SU-DHL-6 (cell line): ENCODE results near the gene TMEM178B.
"Not testable (repeated sequence)": the region's sequence is repeated elsewhere in the genome, so short reads cannot be mapped to it uniquely, and the experiment has no call there.

Source experiments
- H2AFZ ChIP-seq: fragments of 200-600 bp; sonication (generic); 2 replicates; pipeline ENCODE4 v1.6.1; 2014; ENCODE audit warnings: low read depth, mild to moderate bottlenecking, moderate library complexity, mixed read lengths, antibody characterized with exemption, low read length; ENCODE audit not compliant: severe bottlenecking
- H3F3A ChIP-seq: fragments of 200-600 bp; shearing (Covaris generic); 2 replicates; pipeline ENCODE4 v1.6.0; 2016; ENCODE audit warnings: antibody characterized with exemption, mild to moderate bottlenecking; ENCODE audit not compliant: insufficient read depth
- H3K27ac ChIP-seq: fragments of 200-600 bp; sonication (generic); 2 replicates; pipeline ENCODE4 v1.5.1; 2016; ENCODE audit warnings: low read depth, mild to moderate bottlenecking, low read length, moderate library complexity, mixed read lengths
- H3K27me3 ChIP-seq: fragments of 200-600 bp; sonication (generic), shearing (Covaris generic); 2 replicates; pipeline ENCODE4 v1.6.0; 2014; ENCODE audit warnings: mild to moderate bottlenecking, low read length
- H3K36me3 ChIP-seq: fragments of 200-600 bp; sonication (generic); 2 replicates; pipeline ENCODE4 v1.6.1; 2014; ENCODE audit warnings: mild to moderate bottlenecking, low read length, mixed read lengths
- H3K4me2 ChIP-seq: fragments of 300-600, 200-600 bp; shearing (Covaris generic), sonication (generic); 2 replicates; pipeline ENCODE4 v1.6.0; 2014; ENCODE audit warnings: low read length, low read depth, mild to moderate bottlenecking; ENCODE audit not compliant: poor library complexity, severe bottlenecking
- H3K4me3 ChIP-seq: fragments of 200-600 bp; sonication (generic); 2 replicates; pipeline ENCODE4 v1.5.1; 2014; ENCODE audit warnings: antibody characterized with exemption, low read length, mild to moderate bottlenecking, mixed read lengths; ENCODE audit not compliant: insufficient read depth, poor library complexity, severe bottlenecking
- H3K79me2 ChIP-seq: fragments of 200-600 bp; sonication (generic); 2 replicates; pipeline ENCODE4 v1.6.1; 2014; ENCODE audit warnings: mild to moderate bottlenecking, low read length, moderate library complexity; ENCODE audit not compliant: insufficient read depth
- H3K9ac ChIP-seq: fragments of 200-600 bp; sonication (generic); 2 replicates; pipeline ENCODE4 v1.7.0; 2014; ENCODE audit warnings: mild to moderate bottlenecking, low read length
- H3K9me2 ChIP-seq: fragments of 200-600 bp; sonication (generic); replicated peaks from 2 replicates; pipeline ENCODE4 v1.6.1; 2014; ENCODE audit warnings: low read length; ENCODE audit not compliant: insufficient read depth
- H3K9me3 ChIP-seq: fragments of 200-600 bp; sonication (generic); 2 replicates; pipeline ENCODE4 v1.6.1; 2014; ENCODE audit warnings: low read length, mixed read lengths; ENCODE audit not compliant: insufficient read depth
- H4K20me1 ChIP-seq: fragments of 200-600 bp; sonication (generic); 2 replicates; pipeline ENCODE4 v1.6.1; 2014; ENCODE audit warnings: low read depth, mild to moderate bottlenecking, antibody characterized with exemption, low read length, moderate library complexity, mixed read lengths
- CTCF ChIP-seq: fragments of 200-600 bp; sonication (generic); IDR thresholded peaks from one replicate; pipeline ENCODE4 v1.5.1; 2017; ENCODE audit warnings: antibody characterized with exemption, mild to moderate bottlenecking, low read length, moderate library complexity; ENCODE audit not compliant: insufficient read depth, poor library complexity, severe bottlenecking
- EZH2phosphoT487 ChIP-seq: fragments of 200-600 bp; sonication (generic), shearing (Covaris generic); conservative IDR thresholded peaks from 2 replicates; pipeline ENCODE4 v1.6.1; 2018; ENCODE audit warnings: mild to moderate bottlenecking, antibody characterized with exemption, low read length, moderate library complexity, mixed read lengths

TMEM178B gene

GRCh38 chr7:141161550-141162535 is 88.0 kb downstream of the TMEM178B start:
- H2AFZ ChIP-seq, result no peak overlapping the region
- H3K9ac ChIP-seq, result no peak overlapping the region
- H3K9me3 ChIP-seq, result no peaks in the 10 kb centered on the region
- H3K4me3 ChIP-seq, result no peak overlapping the region
- H3K27ac ChIP-seq, result no peak overlapping the region
- H3K27me3 ChIP-seq, result no peaks in the 10 kb centered on the region
- no peaks in the 10 kb centered on the region for H4K20me1 ChIP-seq
- no peaks in the 10 kb centered on the region for H3F3A ChIP-seq
- TF ChIP-seq CTCF, result no peak
- no peak for TF ChIP-seq EZH2phosphoT487
- no peak overlapping the region for H3K4me2 ChIP-seq
- no peaks in the 10 kb centered on the region for H3K79me2 ChIP-seq
- H3K9me2 ChIP-seq, result no peaks in the 10 kb centered on the region
- H3K36me3 ChIP-seq, result no peaks in the 10 kb centered on the region

- no peak overlapping the region for H2AFZ ChIP-seq
- no peaks in the 10 kb centered on the region for H3K9me3 ChIP-seq
- no peak overlapping the region for H3K27ac ChIP-seq
- H3K4me2 ChIP-seq, result no peak overlapping the region
- TF ChIP-seq CTCF (no peak), EZH2phosphoT487 (no peak)
- no peaks in the 10 kb centered on the region for H3F3A ChIP-seq
- H3K27me3 ChIP-seq, result no peaks in the 10 kb centered on the region
- H3K4me3 ChIP-seq, result no peak overlapping the region
- H3K9ac ChIP-seq, result no peak overlapping the region
- H3K79me2 ChIP-seq, result no peaks in the 10 kb centered on the region
- H3K9me2 ChIP-seq, result no peaks in the 10 kb centered on the region
- H4K20me1 ChIP-seq, result no peaks in the 10 kb centered on the region
- H3K36me3 ChIP-seq, result no peaks in the 10 kb centered on the region
These were observed 91.7 kb downstream of the TMEM178B start for GRCh38 chr7:141165521-141165920.

- Histone ChIP-seq H3K27me3 (no peaks in the 10 kb centered on the region), H3K9me3 (no peaks in the 10 kb centered on the region), H3K79me2 (no peaks in the 10 kb centered on the region), H2AFZ (no peak overlapping the region), H3F3A (no peaks in the 10 kb centered on the region), H3K4me2 (no peak overlapping the region), H3K36me3 (no peaks in the 10 kb centered on the region), H3K27ac (no peak overlapping the region), H3K9me2 (no peaks in the 10 kb centered on the region), H4K20me1 (no peaks in the 10 kb centered on the region), H3K9ac (no peak overlapping the region), H3K4me3 (no peak overlapping the region)
- no peak for TF ChIP-seq EZH2phosphoT487
These were observed 93.1 kb downstream of the TMEM178B start for GRCh38 chr7:141166926-141167325.

GRCh38 chr7:141167381-141167964 is 93.6 kb downstream of the TMEM178B start:
- Histone ChIP-seq H3K4me2 (no peak overlapping the region), H3K27ac (no peak overlapping the region), H3K9me3 (no peaks in the 10 kb centered on the region), H3K79me2 (no peaks in the 10 kb centered on the region), H3K36me3 (no peaks in the 10 kb centered on the region), H3K9ac (no peak overlapping the region), H3K27me3 (no peaks in the 10 kb centered on the region), H3K4me3 (no peak overlapping the region), H3F3A (no peaks in the 10 kb centered on the region), H2AFZ (no peak overlapping the region), H4K20me1 (no peaks in the 10 kb centered on the region), H3K9me2 (no peaks in the 10 kb centered on the region)
- no peak for TF ChIP-seq EZH2phosphoT487
- no peak for TF ChIP-seq CTCF

GRCh38 chr7:141169157-141169556 is 95.3 kb downstream of the TMEM178B start:
- not testable (repeated sequence) for H3K36me3 ChIP-seq, H3K4me3 ChIP-seq, H3K27ac ChIP-seq, H3K9me2 ChIP-seq, H3K79me2 ChIP-seq, H2AFZ ChIP-seq, H3K27me3 ChIP-seq, H3K9me3 ChIP-seq, H4K20me1 ChIP-seq, H3K9ac ChIP-seq, H3F3A ChIP-seq, H3K4me2 ChIP-seq
